K562 (cell line): ENCODE data around the gene CEP76.

ENCODE experiments used
- E2F8 ChIP-seq: fragments of 450-650 bp; IDR thresholded peaks from 2 replicates; pipeline ENCODE4 v1.7.1; 2018; ENCODE audit warnings: mild to moderate bottlenecking, low read depth; ENCODE audit not compliant: partially characterized antibody
- GATAD2A ChIP-seq: fragments of 450-650 bp; IDR thresholded peaks from 2 replicates; pipeline ENCODE4 v1.6.1; 2017
- JUND ChIP-seq, 2 experiments: IDR thresholded peaks; 2 replicates in 1 of 2; 3 replicates in 1 of 2; pipeline ENCODE4 v1.6.1; 2011; ENCODE audit warnings: borderline replicate concordance in 2 of 2, low read depth in 2 of 2, low read length in 2 of 2, improper control_type of control experiment in 1 of 2, missing biosample characterization in 1 of 2, missing genetic modification characterization in 1 of 2, missing genetic modification reagents in 1 of 2
- PRPF4 ChIP-seq: fragments of 200-400 bp; formaldehyde crosslinking; IDR thresholded peaks from one replicate; pipeline ENCODE4 v1.6.1; 2017; ENCODE audit warnings: low read length, low read depth, mild to moderate bottlenecking; ENCODE audit not compliant: insufficient read depth, poor library complexity, severe bottlenecking
- RBFOX2 ChIP-seq: fragments of 200-400 bp; formaldehyde crosslinking; IDR thresholded peaks from 2 replicates; pipeline ENCODE4 v1.6.1; 2017; ENCODE audit warnings: low read depth, mild to moderate bottlenecking, low read length, moderate library complexity
- RBM22 ChIP-seq: fragments of 200-400 bp; formaldehyde crosslinking; IDR thresholded peaks from 2 replicates; pipeline ENCODE4 v1.6.1; 2018; ENCODE audit warnings: low read length, low read depth; ENCODE audit not compliant: poor library complexity, severe bottlenecking
- ZBTB33 ChIP-seq: sonication (generic); formaldehyde crosslinking; IDR thresholded peaks from 2 replicates; pipeline ENCODE4 v1.8.1; 2023; ENCODE audit warnings: mild to moderate bottlenecking, missing genetic modification reagents

GRCh38 chr18:12640881-12641200 lies 61.7 kb downstream of the CEP76 start:
- no peak for TF ChIP-seq E2F8
- no peak for TF ChIP-seq RBFOX2
- TF ChIP-seq JUND (IDR thresholded peaks at IDR 0.05; ENCODE audit: borderline replicate concordance, low read depth, low read length), result no peak
- no peak for TF ChIP-seq JUND (tag; IDR thresholded peaks at IDR 0.05; ENCODE audit: borderline replicate concordance, low read depth, low read length)
- no peak for TF ChIP-seq PRPF4
- no peak for TF ChIP-seq ZBTB33
- TF ChIP-seq GATAD2A, result no peak
- no peak for TF ChIP-seq RBM22
